Measurements from ENCODE around the gene PIGN. TPM values are rescaled to one million over a fixed set of nuclear protein-coding genes. Genes with fewer than 3 reads are reported as not detected.
A peak's percentile ranks its signal among the peaks of the same experiment; 100 is the strongest.

The PIGN gene
- total RNA-seq, 8 experiments from 2014 or later = 10.3 to 38.8 (median 15.6) TPM

DNA sequence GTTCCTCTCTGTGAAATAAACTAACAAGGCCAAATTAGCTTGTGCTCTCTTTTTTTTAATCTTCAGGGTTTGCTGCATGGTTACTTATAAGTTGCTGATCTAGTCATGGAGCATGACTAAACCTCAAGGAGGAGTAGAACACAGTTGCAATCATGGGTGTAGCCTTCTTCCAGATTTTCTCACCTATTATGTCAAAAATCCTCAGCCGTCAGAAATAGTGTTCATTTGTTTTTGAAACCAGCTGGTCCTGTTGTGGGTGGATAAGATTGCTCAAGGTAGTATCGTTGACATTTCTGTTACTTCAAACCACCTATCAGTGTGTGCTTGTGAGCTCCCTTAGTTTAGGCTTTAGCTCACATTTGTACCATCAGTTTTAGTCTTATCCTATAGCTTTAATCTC is 11.4 kb upstream of the PIGN start:
- Histone ChIP-seq H3K4me1 (replicated peaks in 1 of 2) (no peaks in the 10 kb centered on the region), H3K27ac (no peak overlapping the region), H3K4me3 (no peak overlapping the region)
- in situ Hi-C loops (cut with MboI; ENCODE audit: low pct_unique_long_range_greater_than_20kb in 2 of 9, low sequenced_read_pairs in 9 of 9, unreplicated experiment in 9 of 9) = loop anchor here in 2 of 9 experiments (25.0 kb wide), 2 partner anchors 364 to 389 kb away; no protein-coding TSS in a partner anchor
- ATAC-seq (replicated peaks in 6 of 8) = peak in 2 of 8 experiments; percentile 21 to 50
- WGBS, 10 experiments = 83 to 100% (median 89%) methylated on average over 1 to 2 of the region's 2 CpGs; no CpG with 5 or more reads in 4 of the 10 experiments

DNA sequence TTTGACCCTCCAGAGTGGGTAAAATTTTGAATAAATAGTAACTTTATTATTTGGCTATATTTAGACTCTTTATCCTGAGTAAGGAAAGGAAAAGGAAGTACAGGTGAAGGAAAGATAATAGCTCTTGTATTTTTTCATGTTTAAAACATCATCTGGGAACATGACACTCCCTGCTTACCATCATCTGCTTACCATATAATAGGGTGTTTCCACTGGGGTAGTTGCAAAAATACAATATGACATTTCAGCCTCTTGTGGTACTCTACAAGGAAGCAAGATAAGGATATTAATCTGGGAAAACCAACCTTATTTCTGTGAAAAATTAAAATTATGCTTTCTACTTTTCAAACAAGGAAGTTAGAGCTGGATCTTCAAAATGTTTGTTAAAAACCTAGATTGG is 10.1 kb upstream of the PIGN start:
- peak in 2 of 8 experiments; percentile 41 to 77 for ATAC-seq (replicated peaks in 6 of 8)

DNA sequence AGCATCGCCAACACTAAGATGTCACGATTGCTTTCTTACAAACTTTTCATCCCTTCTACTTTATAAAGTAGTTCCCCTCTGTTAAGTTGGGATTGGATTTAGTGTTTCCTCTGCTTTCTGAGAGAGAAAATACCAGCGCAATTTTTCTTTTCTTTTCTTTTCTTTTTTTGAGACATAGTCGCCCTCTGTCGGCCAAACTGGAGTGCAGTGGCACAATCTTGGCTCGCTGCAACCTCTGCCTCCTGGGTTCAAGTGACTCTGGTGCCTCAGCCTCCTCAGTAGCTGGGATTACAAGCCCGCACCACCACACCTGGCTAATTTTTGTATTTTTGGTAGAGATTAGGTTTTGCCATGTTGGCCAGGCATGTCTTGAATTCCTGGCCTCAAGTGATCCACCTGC is 9.2 kb upstream of the PIGN start:
- 62 to 100% (median 100%) methylated on average over 2 to 7 of the region's 7 CpGs; no CpG with 5 or more reads in 1 of the 10 experiments for WGBS, 10 experiments

More for the DNA sequence above, 10.1 kb upstream of the PIGN start:
- Histone ChIP-seq H3K27ac (no peak overlapping the region), H3K4me3 (no peak overlapping the region), H3K4me1 (replicated peaks in 1 of 2) (no peaks in the 10 kb centered on the region)
- in situ Hi-C loops (cut with MboI; ENCODE audit: low pct_unique_long_range_greater_than_20kb in 2 of 9, low sequenced_read_pairs in 9 of 9, unreplicated experiment in 9 of 9) = loop anchor here in 2 of 9 experiments (25.0 kb wide), 2 partner anchors 365 to 390 kb away; no protein-coding TSS in a partner anchor

DNA sequence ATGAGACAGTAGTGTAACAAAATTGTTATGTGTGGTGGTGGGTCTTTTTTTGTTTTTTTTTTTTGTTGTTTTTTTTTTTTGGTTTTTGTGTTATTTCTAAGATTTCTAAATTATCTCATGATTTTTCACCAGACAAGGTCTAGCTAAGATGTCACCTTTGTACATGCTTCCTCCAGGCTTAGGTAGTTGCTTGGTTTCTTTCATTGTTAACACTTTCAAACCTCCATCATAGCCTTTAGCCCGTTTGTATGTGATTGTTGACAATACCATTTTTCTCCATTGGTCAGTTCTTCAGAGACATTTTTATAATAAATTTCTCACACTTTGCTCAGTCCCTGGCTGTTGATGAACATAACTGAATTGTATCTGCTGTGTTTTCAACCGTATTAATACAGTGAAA is 2.4 kb upstream of the PIGN start:
- ATAC-seq (replicated peaks in 6 of 8) = no peak
- WGBS, 10 experiments = 25 to 50% (median 38%) methylated on average over 1 to 2 of the region's 2 CpGs; no CpG with 5 or more reads in 1 of the 10 experiments
- in situ Hi-C loops (cut with MboI; ENCODE audit: low pct_unique_long_range_greater_than_20kb in 2 of 9, low sequenced_read_pairs in 9 of 9, unreplicated experiment in 9 of 9) = loop anchor here in 2 of 9 experiments (25.0 kb wide), 2 partner anchors 373 to 398 kb away; no protein-coding TSS in a partner anchor
- Histone ChIP-seq H3K27ac (no peak overlapping the region), H3K4me1 (replicated peaks in 1 of 2) (peaks cover 2 to 12% of the 10 kb centered on the region in 2 donors), H3K4me3 (peak overlapping the region; percentile 77 to 96 (median 83))

More for the DNA sequence above, 9.2 kb upstream of the PIGN start:
- ATAC-seq (replicated peaks in 6 of 8) = no peak
- no peaks in the 10 kb centered on the region for H3K4me1 ChIP-seq (replicated peaks in 1 of 2)
- no peak overlapping the region for H3K27ac ChIP-seq
- H3K4me3 ChIP-seq = no peak overlapping the region
- in situ Hi-C loops (cut with MboI; ENCODE audit: low pct_unique_long_range_greater_than_20kb in 2 of 9, low sequenced_read_pairs in 9 of 9, unreplicated experiment in 9 of 9) = loop anchor here in 2 of 9 experiments (25.0 kb wide), 2 partner anchors 366 to 391 kb away; no protein-coding TSS in a partner anchor

- 0 to 17% (median 0%) methylated on average over 1 to 6 of the region's 54 CpGs; no CpG with 5 or more reads in 3 of the 10 experiments for WGBS, 10 experiments
- peak; percentile 0 to 16 (median 3) for ATAC-seq (replicated peaks in 6 of 8)
- in situ Hi-C loops (cut with MboI; ENCODE audit: low pct_unique_long_range_greater_than_20kb in 2 of 9, low sequenced_read_pairs in 9 of 9, unreplicated experiment in 9 of 9) = loop anchor here in 2 of 9 experiments (25.0 kb wide), 2 partner anchors 374 to 399 kb away; no protein-coding TSS in a partner anchor
- H3K4me1 ChIP-seq (replicated peaks in 1 of 2) = peaks cover 2 to 12% of the 10 kb centered on the region in 2 donors
- peak overlapping the region; percentile 77 to 96 (median 83) for H3K4me3 ChIP-seq
- H3K27ac ChIP-seq = peak overlapping the region; percentile 93
Observed at GRCh38 chr18:62187543-62188510, 971 bp upstream of the PIGN start.

- WGBS, 10 experiments = 0% methylated on average over 3 to 10 of the region's 12 CpGs; no CpG with 5 or more reads in 4 of the 10 experiments
- Histone ChIP-seq H3K27ac (peak overlapping the region in 1 of 2 donors; percentile 63), H3K4me1 (replicated peaks in 1 of 2) (peaks cover 2 to 12% of the 10 kb centered on the region in 2 donors), H3K4me3 (peak overlapping the region; percentile 77 to 96 (median 83))
- in situ Hi-C loops (cut with MboI; ENCODE audit: low pct_unique_long_range_greater_than_20kb in 2 of 9, low sequenced_read_pairs in 9 of 9, unreplicated experiment in 9 of 9) = loop anchor here in 2 of 9 experiments (25.0 kb wide), 2 partner anchors 376 to 401 kb away; no protein-coding TSS in a partner anchor
- peak in 6 of 8 experiments; percentile 17 to 45 (median 24) for ATAC-seq (replicated peaks in 6 of 8)
Observed at GRCh38 chr18:62186499-62186773, 420 bp downstream of the PIGN start.

- Histone ChIP-seq H3K4me3 (no peak overlapping the region), H3K4me1 (replicated peaks in 1 of 2) (no peaks in the 10 kb centered on the region), H3K27ac (no peak overlapping the region)
- ATAC-seq (replicated peaks in 6 of 8) = no peak
- 0 to 14% (median 0%) methylated on average over 1 to 2 of the region's 2 CpGs; no CpG with 5 or more reads in 1 of the 10 experiments for WGBS, 10 experiments
- in situ Hi-C loops (cut with MboI; ENCODE audit: low pct_unique_long_range_greater_than_20kb in 2 of 9, low sequenced_read_pairs in 9 of 9, unreplicated experiment in 9 of 9) = loop anchor here in 2 of 9 experiments (25.0 kb wide), 2 partner anchors 379 to 404 kb away; no protein-coding TSS in a partner anchor
Observed at GRCh38 chr18:62183578-62184195, 3.2 kb downstream of the PIGN start.

DNA sequence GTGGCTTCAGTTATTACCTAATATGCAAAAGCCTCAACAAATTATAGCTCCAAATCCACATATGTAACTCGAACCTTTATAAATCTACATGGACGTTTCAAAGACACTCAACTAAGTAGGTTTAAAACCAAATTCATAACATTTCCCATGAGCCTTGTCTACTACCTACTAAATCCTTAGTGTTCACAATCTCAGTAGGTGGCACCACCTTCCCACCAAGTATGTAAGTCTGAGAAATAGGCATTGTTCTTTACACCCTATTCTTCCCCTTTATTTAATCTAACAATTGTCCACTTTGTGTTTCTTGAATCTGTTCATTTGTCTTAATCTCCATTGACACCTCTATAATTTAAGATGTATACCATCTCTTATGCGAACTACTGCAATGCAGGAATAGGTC is 4.6 kb downstream of the PIGN start:
- no peak overlapping the region for H3K27ac ChIP-seq
- WGBS, 10 experiments = 69 to 83% (median 77%) methylated on average over 2 to 3 of the region's 3 CpGs; no CpG with 5 or more reads in 3 of the 10 experiments
- H3K4me3 ChIP-seq = no peak overlapping the region
- in situ Hi-C loops (cut with MboI; ENCODE audit: low pct_unique_long_range_greater_than_20kb in 2 of 9, low sequenced_read_pairs in 9 of 9, unreplicated experiment in 9 of 9) = loop anchor here in 2 of 9 experiments (25.0 kb wide), 2 partner anchors 380 to 405 kb away; no protein-coding TSS in a partner anchor
- H3K4me1 ChIP-seq (replicated peaks in 1 of 2) = no peaks in the 10 kb centered on the region
- no peak for ATAC-seq (replicated peaks in 6 of 8)

GRCh38 chr18:62179213-62179612 is 7.6 kb downstream of the PIGN start:
- no peaks in the 10 kb centered on the region for H3K4me1 ChIP-seq (replicated peaks in 1 of 2)
- no peak for ATAC-seq (replicated peaks in 6 of 8)
- H3K4me3 ChIP-seq = no peak overlapping the region
- 94 to 100% (median 100%) methylated on average over 1 to 3 of the region's 4 CpGs; no CpG with 5 or more reads in 1 of the 10 experiments for WGBS, 10 experiments
- H3K27ac ChIP-seq = no peak overlapping the region
- in situ Hi-C loops (cut with MboI; ENCODE audit: low pct_unique_long_range_greater_than_20kb in 2 of 9, low sequenced_read_pairs in 9 of 9, unreplicated experiment in 9 of 9) = loop anchor here in 2 of 9 experiments (25.0 kb wide), 2 partner anchors 383 to 408 kb away; no protein-coding TSS in a partner anchor

GRCh38 chr18:62177271-62177670 is 9.6 kb downstream of the PIGN start:
- WGBS, 10 experiments = 74 to 96% (median 88%) methylated on average over 2 to 3 of the region's 3 CpGs
- in situ Hi-C loops (cut with MboI; ENCODE audit: low pct_unique_long_range_greater_than_20kb in 2 of 9, low sequenced_read_pairs in 9 of 9, unreplicated experiment in 9 of 9) = loop anchor here in 2 of 9 experiments (25.0 kb wide), 2 partner anchors 385 to 410 kb away; no protein-coding TSS in a partner anchor
- no peaks in the 10 kb centered on the region for H3K4me1 ChIP-seq (replicated peaks in 1 of 2)
- no peak overlapping the region for H3K4me3 ChIP-seq
- no peak for ATAC-seq (replicated peaks in 6 of 8)
- no peak overlapping the region for H3K27ac ChIP-seq

GRCh38 chr18:62175521-62175920 is 11.3 kb downstream of the PIGN start:
- Histone ChIP-seq H3K4me3 (no peak overlapping the region), H3K4me1 (replicated peaks in 1 of 2) (no peaks in the 10 kb centered on the region), H3K27ac (no peak overlapping the region)
- in situ Hi-C loops (cut with MboI; ENCODE audit: low pct_unique_long_range_greater_than_20kb in 2 of 9, low sequenced_read_pairs in 9 of 9, unreplicated experiment in 9 of 9) = loop anchor here in 2 of 9 experiments (25.0 kb wide), 2 partner anchors 387 to 412 kb away; no protein-coding TSS in a partner anchor
- no peak for ATAC-seq (replicated peaks in 6 of 8)
- WGBS, 10 experiments = 77 to 100% (median 94%) methylated on average over 1 to 3 of the region's 3 CpGs; no CpG with 5 or more reads in 1 of the 10 experiments

- peak in 3 of 8 experiments; percentile 20 to 93 (median 69) for ATAC-seq (replicated peaks in 6 of 8)
- Histone ChIP-seq H3K27ac (no peak overlapping the region), H3K4me1 (replicated peaks in 1 of 2) (no peaks in the 10 kb centered on the region), H3K4me3 (no peak overlapping the region)
- in situ Hi-C loops (cut with MboI; ENCODE audit: low pct_unique_long_range_greater_than_20kb in 2 of 9, low sequenced_read_pairs in 9 of 9, unreplicated experiment in 9 of 9) = no loop called here
Observed at GRCh38 chr18:62172298-62172697, 14.6 kb downstream of the PIGN start.

Measured in motor neuron (in vitro differentiated cells).